ENCODE measurements around the gene C17orf114.

C17orf114 gene

DNA sequence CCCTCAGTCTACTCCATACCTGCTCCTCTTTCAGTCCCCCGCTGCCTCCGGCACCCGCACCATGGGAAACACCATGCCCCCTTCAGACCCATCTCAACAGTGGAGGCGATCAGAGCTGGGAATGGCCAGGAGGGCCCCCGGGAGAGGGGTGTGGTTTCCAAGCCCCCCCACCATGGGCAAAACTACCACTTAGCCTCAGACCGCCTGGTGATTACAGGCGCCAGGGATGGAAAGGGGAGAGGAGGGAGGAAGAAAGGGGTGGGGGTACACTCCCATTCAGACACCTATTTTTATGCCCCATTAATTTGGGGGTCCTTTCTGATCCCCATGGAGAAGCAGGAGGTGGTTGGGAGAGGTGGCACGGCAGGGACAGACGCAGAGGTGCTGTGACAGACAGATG lies at the start of gene C17orf114:
C17orf114 (minus strand) TSS at position 101 of the 400 bp plus-strand sequence.
- no peak within 1 kb of the TSS for H3K4me3 Mint-ChIP-seq
- H3K27me3 Mint-ChIP-seq: peaks cover 0 to 7% (median 0%) of the 10 kb centered on the region in 5 donors
- Histone ChIP-seq H3K9me3 (ENCODE audit: control insufficient read depth in 2 of 3, low read length in 3 of 3) (no peaks in the 10 kb centered on the region), H3K4me1 (ENCODE audit: control insufficient read depth in 2 of 2, insufficient read depth in 2 of 2, low read length in 2 of 2) (peaks cover 0 to 5% of the 10 kb centered on the region in 2 donors), H3K27me3 (ENCODE audit: control insufficient read depth in 2 of 2, insufficient read depth in 2 of 2, low read length in 2 of 2) (no peaks in the 10 kb centered on the region), H3K4me3 (ENCODE audit: low read length) (no peak within 1 kb of the TSS), H3K27ac (ENCODE audit: low read depth, low read length) (no peak within 1 kb of the TSS), H3K36me3 (ENCODE audit: control insufficient read depth in 2 of 3, insufficient read depth in 3 of 3, low read length in 3 of 3) (peaks cover 0 to 18% (median 0%) of the 10 kb centered on the region in 3 experiments)
- DNase-seq (no peak), ATAC-seq (no peak)
- ChIA-PET CTCF (no interaction called here), POLR2A (no interaction called here)
- peaks cover 0 to 10% (median 7%) of the 10 kb centered on the region in 7 donors for H3K4me1 Mint-ChIP-seq
- no peaks in the 10 kb centered on the region for H3K9me3 Mint-ChIP-seq
- peaks cover 0 to 13% (median 4%) of the 10 kb centered on the region in 5 donors for H3K36me3 Mint-ChIP-seq
- intact Hi-C loops (cut with micrococcal nuclease): no loop called here
- H3K27ac Mint-ChIP-seq: no peak within 1 kb of the TSS

DNA sequence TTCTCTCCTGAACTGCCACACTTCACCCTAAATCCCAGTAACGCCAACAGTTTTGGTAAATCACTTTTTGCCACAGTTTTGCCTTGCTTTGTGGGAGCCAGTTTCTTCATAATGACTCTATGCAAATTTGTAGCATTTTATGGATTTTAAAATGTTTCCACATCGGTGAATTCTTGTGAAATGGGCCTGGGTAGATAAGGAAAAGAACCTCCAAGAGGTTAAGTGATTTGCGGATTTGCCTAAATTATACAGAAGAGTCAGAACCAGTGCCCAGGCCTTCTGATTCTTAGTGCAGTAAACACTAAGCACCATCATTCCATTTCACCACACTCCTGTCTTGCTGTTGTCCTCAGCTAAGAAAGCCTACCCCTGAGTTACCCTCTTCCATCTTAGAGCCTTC lies 49.0 kb upstream of the C17orf114 start:
- CTCF ChIA-PET: interaction anchor here (0.7 kb wide), 1 partner anchor 17 kb away, joined by 3 read pairs; no protein-coding TSS in a partner anchor
- peaks cover 0 to 8% (median 5%) of the 10 kb centered on the region in 11 donors for H3K9me3 Mint-ChIP-seq

DNA sequence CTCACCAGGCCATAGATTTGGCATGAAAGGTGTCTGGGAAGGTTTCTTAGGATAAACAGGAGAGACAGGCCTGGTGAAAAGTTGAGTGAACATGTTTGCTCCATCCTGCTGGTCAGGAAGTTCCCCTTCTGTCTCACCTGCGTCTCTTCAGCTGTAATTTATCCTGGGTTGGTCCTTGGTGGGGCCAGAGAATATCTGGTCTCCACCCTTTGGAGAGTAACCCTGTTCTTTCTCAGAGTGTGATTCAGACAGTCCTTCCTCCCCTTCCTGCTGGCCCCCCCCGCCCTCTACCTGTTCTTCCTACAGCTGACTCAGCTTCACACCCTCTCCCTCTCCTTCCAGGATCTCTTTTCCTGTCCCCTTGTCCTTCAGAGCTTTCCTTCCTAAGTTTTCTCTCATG lies 48.1 kb upstream of the C17orf114 start:
- DNase-seq: no peak
- no peak overlapping the region for H3K4me3 Mint-ChIP-seq
- no peak overlapping the region for H3K27ac ChIP-seq (ENCODE audit: low read depth, low read length)
- peaks cover 0 to 6% (median 4%) of the 10 kb centered on the region in 3 experiments for H3K36me3 ChIP-seq (ENCODE audit: control insufficient read depth in 2 of 3, insufficient read depth in 3 of 3, low read length in 3 of 3)
- no peak overlapping the region for H3K4me3 ChIP-seq (ENCODE audit: low read length)
- no peak overlapping the region for H3K27ac Mint-ChIP-seq
- no peaks in the 10 kb centered on the region for H3K27me3 Mint-ChIP-seq
- intact Hi-C loops (cut with micrococcal nuclease): no loop called here
- peaks cover 0 to 8% of the 10 kb centered on the region in 2 donors for H3K4me1 ChIP-seq (ENCODE audit: control insufficient read depth in 2 of 2, insufficient read depth in 2 of 2, low read length in 2 of 2)
- peaks cover 0 to 8% (median 5%) of the 10 kb centered on the region in 11 donors for H3K9me3 Mint-ChIP-seq
- no peak for ATAC-seq
- no peaks in the 10 kb centered on the region for H3K27me3 ChIP-seq (ENCODE audit: control insufficient read depth in 2 of 2, insufficient read depth in 2 of 2, low read length in 2 of 2)
- H3K36me3 Mint-ChIP-seq: peaks cover 0 to 36% (median 11%) of the 10 kb centered on the region in 5 donors
- ChIA-PET CTCF (interaction anchor here (0.7 kb wide), 1 partner anchor 16 kb away, joined by 3 read pairs; no protein-coding TSS in a partner anchor), POLR2A (no interaction called here)
- H3K4me1 Mint-ChIP-seq: peaks cover 34 to 62% (median 43%) of the 10 kb centered on the region in 7 donors
- no peaks in the 10 kb centered on the region for H3K9me3 ChIP-seq (ENCODE audit: control insufficient read depth in 2 of 3, low read length in 3 of 3)

More for the DNA sequence above, 49.0 kb upstream of the C17orf114 start:
- Mint-ChIP-seq H3K27me3 (no peaks in the 10 kb centered on the region), H3K4me3 (no peak overlapping the region), H3K27ac (no peak overlapping the region), H3K4me1 (peaks cover 34 to 59% (median 40%) of the 10 kb centered on the region in 7 donors), H3K36me3 (peaks cover 0 to 33% (median 11%) of the 10 kb centered on the region in 5 donors)
- no peak for DNase-seq
- Histone ChIP-seq H3K27ac (ENCODE audit: low read depth, low read length) (no peak overlapping the region), H3K9me3 (ENCODE audit: control insufficient read depth in 2 of 3, low read length in 3 of 3) (no peaks in the 10 kb centered on the region), H3K36me3 (ENCODE audit: control insufficient read depth in 2 of 3, insufficient read depth in 3 of 3, low read length in 3 of 3) (peaks cover 0 to 7% (median 4%) of the 10 kb centered on the region in 3 experiments), H3K4me3 (ENCODE audit: low read length) (no peak overlapping the region), H3K27me3 (ENCODE audit: control insufficient read depth in 2 of 2, insufficient read depth in 2 of 2, low read length in 2 of 2) (no peaks in the 10 kb centered on the region), H3K4me1 (ENCODE audit: control insufficient read depth in 2 of 2, insufficient read depth in 2 of 2, low read length in 2 of 2) (peaks cover 0 to 8% of the 10 kb centered on the region in 2 donors)
- POLR2A ChIA-PET: no interaction called here
- no peak for ATAC-seq
- intact Hi-C loops (cut with micrococcal nuclease): no loop called here

DNA sequence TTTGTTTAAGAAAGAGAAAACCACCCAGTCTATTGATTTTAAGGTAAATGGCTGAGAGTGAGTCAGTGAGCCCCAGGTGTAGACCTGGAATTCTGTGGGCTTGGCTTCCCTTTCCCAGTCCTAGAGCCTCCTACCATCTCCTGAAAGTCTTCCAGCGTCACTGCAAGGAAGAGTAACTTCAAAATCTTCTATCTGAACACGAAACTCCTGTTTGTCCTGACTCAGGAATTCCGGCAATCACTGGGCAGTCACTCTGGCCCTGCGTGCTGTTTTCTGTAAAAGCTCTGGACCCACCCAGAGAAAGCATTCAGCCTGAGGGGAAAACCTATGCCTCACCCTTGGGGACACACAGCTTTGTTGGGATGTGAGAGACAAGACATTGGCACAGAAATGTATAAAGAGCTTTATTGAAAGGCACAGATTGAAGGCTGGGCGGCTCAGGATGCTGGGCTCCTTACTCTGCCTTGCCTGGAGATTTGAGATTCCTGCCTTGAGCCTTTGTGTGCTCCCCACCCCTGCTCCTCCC lies 46.9 kb upstream of the C17orf114 start:
- Histone ChIP-seq H3K4me1 (ENCODE audit: control insufficient read depth in 2 of 2, insufficient read depth in 2 of 2, low read length in 2 of 2) (peaks cover 0 to 7% of the 10 kb centered on the region in 2 donors), H3K36me3 (ENCODE audit: control insufficient read depth in 2 of 3, insufficient read depth in 3 of 3, low read length in 3 of 3) (peaks cover 0 to 8% (median 0%) of the 10 kb centered on the region in 3 experiments), H3K27me3 (ENCODE audit: control insufficient read depth in 2 of 2, insufficient read depth in 2 of 2, low read length in 2 of 2) (no peaks in the 10 kb centered on the region), H3K9me3 (ENCODE audit: control insufficient read depth in 2 of 3, low read length in 3 of 3) (no peaks in the 10 kb centered on the region), H3K27ac (ENCODE audit: low read depth, low read length) (no peak overlapping the region), H3K4me3 (ENCODE audit: low read length) (no peak overlapping the region)
- Mint-ChIP-seq H3K9me3 (peaks cover 0 to 8% (median 5%) of the 10 kb centered on the region in 11 donors), H3K4me1 (peaks cover 33 to 65% (median 43%) of the 10 kb centered on the region in 7 donors), H3K27me3 (no peaks in the 10 kb centered on the region), H3K36me3 (peaks cover 0 to 35% (median 11%) of the 10 kb centered on the region in 5 donors), H3K4me3 (no peak overlapping the region), H3K27ac (no peak overlapping the region)
- ATAC-seq: no peak
- no peak for DNase-seq
- CTCF ChIA-PET: interaction anchor here (0.6 kb wide), 1 partner anchor 545 kb away, joined by 3 read pairs; no protein-coding TSS in a partner anchor
- intact Hi-C loops (cut with micrococcal nuclease): no loop called here
- POLR2A ChIA-PET: no interaction called here

DNA sequence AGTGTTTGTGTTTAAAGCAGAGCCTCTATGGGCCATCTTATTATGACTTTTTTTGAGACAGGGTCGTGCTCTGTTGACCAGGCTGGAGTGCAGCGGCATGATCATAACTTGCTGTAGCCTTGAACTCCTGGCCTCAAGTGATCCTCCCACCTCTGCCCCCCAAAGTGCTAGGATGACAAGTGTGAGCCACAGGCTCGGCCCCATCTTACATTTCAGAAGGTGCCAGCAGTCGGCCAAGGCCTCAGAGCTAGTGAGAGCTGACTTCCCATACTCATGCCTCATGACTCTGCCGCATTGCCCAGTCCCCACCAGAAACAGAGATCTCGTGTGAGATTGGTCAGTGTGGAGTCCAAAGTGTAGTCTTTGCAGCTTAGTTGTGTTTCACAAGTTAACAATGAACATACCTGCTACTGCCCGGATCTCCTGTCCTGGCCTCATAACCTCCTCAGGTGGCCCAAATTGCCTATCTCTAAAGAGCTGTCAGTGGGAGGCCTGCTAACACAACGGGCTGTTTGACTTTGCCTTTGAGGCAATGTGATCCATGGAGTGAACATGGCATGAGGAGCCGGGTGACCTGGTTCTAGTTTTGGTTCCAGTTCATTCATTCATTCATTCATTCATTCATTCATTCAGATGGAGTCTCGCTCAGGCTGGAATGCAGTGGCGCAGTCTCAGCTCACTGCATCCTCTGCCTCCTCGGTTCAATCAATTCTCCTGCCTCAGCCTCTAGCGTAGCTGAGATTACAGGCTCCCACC lies 44.7 kb upstream of the C17orf114 start:
- Mint-ChIP-seq H3K4me3 (no peak overlapping the region), H3K36me3 (peaks cover 0 to 26% (median 5%) of the 10 kb centered on the region in 5 donors), H3K9me3 (peaks cover 0 to under 1% (median 0%) of the 10 kb centered on the region in 11 donors), H3K27ac (no peak overlapping the region), H3K27me3 (no peaks in the 10 kb centered on the region), H3K4me1 (peaks cover 30 to 62% (median 48%) of the 10 kb centered on the region in 7 donors)
- H3K36me3 ChIP-seq (ENCODE audit: control insufficient read depth in 2 of 3, insufficient read depth in 3 of 3, low read length in 3 of 3): peaks cover 0 to 3% (median 0%) of the 10 kb centered on the region in 3 experiments
- CTCF ChIA-PET: no interaction called here
- DNase-seq (no peak), ATAC-seq (no peak)
- no peaks in the 10 kb centered on the region for H3K27me3 ChIP-seq (ENCODE audit: control insufficient read depth in 2 of 2, insufficient read depth in 2 of 2, low read length in 2 of 2)
- no peak overlapping the region for H3K27ac ChIP-seq (ENCODE audit: low read depth, low read length)
- H3K4me1 ChIP-seq (ENCODE audit: control insufficient read depth in 2 of 2, insufficient read depth in 2 of 2, low read length in 2 of 2): no peaks in the 10 kb centered on the region
- POLR2A ChIA-PET: interaction anchor here (0.5 to 0.9 kb wide), 2 partner anchors 9 to 16 kb away, joined by 3 to 4 read pairs; no protein-coding TSS in a partner anchor
- no peak overlapping the region for H3K4me3 ChIP-seq (ENCODE audit: low read length)
- no peaks in the 10 kb centered on the region for H3K9me3 ChIP-seq (ENCODE audit: control insufficient read depth in 2 of 3, low read length in 3 of 3)
- intact Hi-C loops (cut with micrococcal nuclease): no loop called here

DNA sequence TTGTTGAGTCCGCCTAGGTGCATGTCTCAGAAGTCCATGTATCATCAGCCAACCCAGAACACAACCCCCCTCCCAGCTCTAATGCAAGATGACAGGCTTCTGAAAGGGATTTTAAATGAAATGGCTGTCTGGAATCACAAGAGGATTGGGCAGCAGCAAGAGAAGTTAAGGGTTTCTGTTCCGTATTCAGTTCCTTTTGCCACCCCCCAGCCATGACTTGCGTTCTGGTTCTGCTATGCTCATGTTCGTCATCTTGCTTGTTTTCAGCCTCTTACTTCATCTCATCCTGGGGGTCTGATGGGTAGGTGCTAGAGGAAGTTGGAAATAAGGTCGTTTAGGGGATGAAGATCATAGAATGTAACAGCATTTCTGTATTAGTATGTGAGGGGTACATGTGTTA lies 43.0 kb upstream of the C17orf114 start:
- Mint-ChIP-seq H3K9me3 (no peaks in the 10 kb centered on the region), H3K4me3 (no peak overlapping the region), H3K27me3 (no peaks in the 10 kb centered on the region), H3K4me1 (peaks cover 36 to 63% (median 50%) of the 10 kb centered on the region in 7 donors), H3K27ac (no peak overlapping the region), H3K36me3 (peaks cover 0 to 16% (median 5%) of the 10 kb centered on the region in 5 donors)
- POLR2A ChIA-PET: no interaction called here
- DNase-seq (no peak), ATAC-seq (peak; percentile 85)
- peaks cover 0 to 3% (median 0%) of the 10 kb centered on the region in 3 experiments for H3K36me3 ChIP-seq (ENCODE audit: control insufficient read depth in 2 of 3, insufficient read depth in 3 of 3, low read length in 3 of 3)
- intact Hi-C loops (cut with micrococcal nuclease): no loop called here
- CTCF ChIA-PET: no interaction called here
- no peaks in the 10 kb centered on the region for H3K9me3 ChIP-seq (ENCODE audit: control insufficient read depth in 2 of 3, low read length in 3 of 3)
- H3K4me1 ChIP-seq (ENCODE audit: control insufficient read depth in 2 of 2, insufficient read depth in 2 of 2, low read length in 2 of 2): peaks cover 6 to 9% of the 10 kb centered on the region in 2 donors
- H3K27ac ChIP-seq (ENCODE audit: low read depth, low read length): no peak overlapping the region
- H3K4me3 ChIP-seq (ENCODE audit: low read length): no peak overlapping the region
- H3K27me3 ChIP-seq (ENCODE audit: control insufficient read depth in 2 of 2, insufficient read depth in 2 of 2, low read length in 2 of 2): no peaks in the 10 kb centered on the region

All from naive thymus-derived CD4-positive, alpha-beta T cell (primary cell).